Forelimb muscle (tissue), 1 donor: Measurements from ENCODE around the gene A2ML1. TPM values are rescaled to one million over a fixed set of nuclear protein-coding genes. Genes with fewer than 3 reads are reported as not detected.
"Not testable (repeated sequence)": the region's sequence is repeated elsewhere in the genome, so short reads cannot be mapped to it uniquely, and the experiment has no call there.

Experiments used
- DNase-seq: peaks from one replicate; pipeline ENCODE4 v3.0.0-alpha.2; 2013; ENCODE audit warnings: low read depth
- polyA plus RNA-seq: library from polyadenylated mRNA; unstranded; fragments of 120-200 nt; gene quantifications from one replicate; pipeline ENCODE4 v1.2.1, GENCODE V29; 2013; ENCODE audit not compliant: insufficient read length

The A2ML1 gene
- polyA plus RNA-seq, 1 donor, result 0.14 TPM

DNA sequence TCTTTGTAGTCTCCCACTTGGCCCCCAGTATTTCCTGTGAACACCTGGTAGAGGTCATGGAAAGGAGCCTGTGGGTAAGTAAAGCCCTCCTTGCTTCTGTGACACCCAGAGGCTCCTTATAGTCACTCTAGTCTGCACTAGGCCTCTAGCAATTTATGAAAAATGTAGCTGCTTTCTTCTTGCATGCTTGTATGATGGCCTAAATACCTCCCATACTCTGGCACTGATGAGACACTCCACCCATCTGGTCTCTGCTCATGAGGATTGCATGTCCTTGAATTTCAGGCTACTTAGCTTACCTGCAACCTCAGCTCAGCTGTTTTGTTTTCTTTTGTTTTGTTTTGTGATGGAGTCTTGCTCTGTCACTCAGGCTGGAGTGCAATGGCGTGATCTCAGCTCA is 4.6 kb upstream of the A2ML1 start:
- DNase-seq, result no peak

DNA sequence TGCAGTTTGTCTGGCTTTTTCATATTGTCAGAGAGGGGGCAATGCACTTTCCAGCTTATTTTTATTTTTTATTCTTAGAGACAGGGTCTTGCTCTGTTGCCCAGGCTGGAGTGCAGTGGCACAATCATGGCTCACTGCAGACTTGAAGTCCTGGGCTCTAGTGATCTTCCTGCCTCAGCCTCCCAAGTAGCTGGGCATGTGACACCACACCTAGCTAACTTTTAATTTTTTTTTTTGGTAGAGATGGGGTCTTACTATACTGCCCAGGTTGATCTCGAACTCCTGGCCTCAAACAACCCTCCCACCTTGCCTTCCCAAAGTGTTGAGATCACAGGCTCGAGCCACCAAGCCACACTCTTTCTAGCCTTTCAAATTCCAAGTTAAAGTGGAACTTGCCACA is 3.9 kb upstream of the A2ML1 start:
- DNase-seq, result no peak

DNA sequence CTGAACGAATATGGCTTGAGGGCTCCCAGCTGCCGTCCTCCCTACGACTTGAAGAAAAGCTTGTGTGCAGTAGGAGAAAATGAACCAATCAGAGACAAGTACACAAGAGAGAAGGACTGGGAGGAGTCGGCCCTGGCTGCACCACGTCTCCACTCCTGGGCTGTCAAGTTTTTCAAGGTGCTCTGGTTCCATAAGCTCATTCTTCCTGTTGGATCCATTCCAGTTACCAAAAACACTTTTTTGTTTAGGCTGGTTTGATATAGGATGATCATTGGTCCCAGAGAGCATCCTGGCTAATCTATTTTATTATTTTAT is 2.8 kb upstream of the A2ML1 start:
- DNase-seq, result no peak

DNA sequence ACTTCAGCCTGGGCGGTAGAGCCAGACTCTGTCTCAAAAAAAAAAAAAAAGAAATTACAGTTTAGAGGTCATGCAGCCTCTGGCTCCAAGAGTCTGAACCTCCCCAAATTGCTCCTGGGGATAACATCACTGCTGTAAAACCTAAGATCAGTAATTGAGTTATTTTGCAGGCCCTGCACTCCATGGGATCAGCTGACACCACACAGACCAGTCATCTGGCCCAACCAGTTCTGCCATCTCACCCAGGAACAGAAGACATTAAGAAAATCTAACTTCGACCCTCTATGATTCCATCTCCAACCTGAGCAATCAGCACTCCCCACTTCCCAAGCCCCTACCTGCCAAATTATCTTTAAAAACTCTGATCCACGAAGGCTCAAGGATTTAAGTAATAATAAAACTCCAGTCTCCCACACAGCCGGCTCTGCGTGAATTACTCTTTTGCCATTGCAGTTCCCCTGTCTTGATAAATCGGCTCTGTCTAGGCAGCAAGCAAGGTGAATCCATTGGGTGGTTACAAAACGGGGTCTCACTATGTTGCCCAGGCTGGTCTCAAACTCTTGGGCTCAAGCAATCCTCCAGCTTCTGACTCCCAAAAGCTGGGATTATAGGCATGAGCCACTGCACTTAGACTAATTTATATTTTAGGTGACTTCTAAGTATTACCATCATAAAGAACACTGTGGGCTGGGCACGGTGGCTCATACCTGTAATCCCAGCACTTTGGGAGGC is 1.6 kb upstream of the A2ML1 start:
- DNase-seq, result not testable (repeated sequence)

DNA sequence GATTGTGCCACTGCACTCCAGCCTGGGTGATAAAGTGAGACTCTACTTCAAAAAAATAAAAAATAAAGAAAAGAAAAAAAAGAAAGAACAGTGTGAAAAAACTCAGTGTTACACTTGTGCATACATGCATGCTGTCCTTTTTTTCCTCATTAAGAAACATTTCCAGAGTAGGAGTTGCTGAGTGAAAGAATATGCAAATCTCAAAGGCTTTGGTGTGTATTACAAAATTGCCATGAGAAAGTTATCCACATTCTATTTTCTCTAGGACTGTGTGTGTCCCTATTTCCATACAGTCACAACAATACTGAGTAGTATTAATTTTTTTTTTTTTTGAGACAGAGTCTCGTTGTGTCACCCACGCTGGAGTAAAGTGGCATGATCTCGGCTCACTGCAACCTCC is 830 bp upstream of the A2ML1 start:
- no peak for DNase-seq

DNA sequence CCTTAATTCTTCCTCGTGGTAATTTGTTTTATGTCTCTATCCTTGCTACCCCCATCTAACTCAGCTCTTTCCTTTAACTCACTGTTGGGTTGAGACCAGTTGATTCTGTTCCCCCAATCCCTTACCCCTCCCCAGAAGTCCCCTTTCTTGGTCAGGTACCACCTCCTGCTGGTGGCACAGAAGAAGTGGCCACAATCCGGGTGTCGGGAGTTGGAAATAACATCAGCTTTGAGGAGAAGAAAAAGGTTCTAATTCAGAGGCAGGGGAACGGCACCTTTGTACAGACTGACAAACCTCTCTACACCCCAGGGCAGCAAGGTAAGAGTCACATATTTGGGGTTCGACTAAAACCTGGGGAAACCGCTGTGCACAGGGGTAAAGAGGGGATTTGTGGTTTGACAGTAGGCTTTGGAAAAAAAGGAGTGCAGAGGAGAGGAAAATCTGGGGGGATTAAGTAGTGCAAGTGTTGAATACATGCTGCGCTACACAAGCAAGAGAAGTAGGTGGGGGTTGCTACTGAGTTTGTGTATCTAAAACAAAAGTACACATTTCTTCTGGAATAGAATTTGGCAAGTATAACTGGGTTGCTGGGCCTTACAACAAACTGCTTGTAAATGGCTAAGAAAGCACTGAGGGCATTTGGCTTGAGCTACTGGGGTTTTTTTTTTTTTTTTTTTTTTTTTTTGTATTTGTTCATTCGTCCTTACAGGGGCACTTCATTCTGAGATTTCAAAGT is 1.3 kb downstream of the A2ML1 start:
- no peak for DNase-seq

DNA sequence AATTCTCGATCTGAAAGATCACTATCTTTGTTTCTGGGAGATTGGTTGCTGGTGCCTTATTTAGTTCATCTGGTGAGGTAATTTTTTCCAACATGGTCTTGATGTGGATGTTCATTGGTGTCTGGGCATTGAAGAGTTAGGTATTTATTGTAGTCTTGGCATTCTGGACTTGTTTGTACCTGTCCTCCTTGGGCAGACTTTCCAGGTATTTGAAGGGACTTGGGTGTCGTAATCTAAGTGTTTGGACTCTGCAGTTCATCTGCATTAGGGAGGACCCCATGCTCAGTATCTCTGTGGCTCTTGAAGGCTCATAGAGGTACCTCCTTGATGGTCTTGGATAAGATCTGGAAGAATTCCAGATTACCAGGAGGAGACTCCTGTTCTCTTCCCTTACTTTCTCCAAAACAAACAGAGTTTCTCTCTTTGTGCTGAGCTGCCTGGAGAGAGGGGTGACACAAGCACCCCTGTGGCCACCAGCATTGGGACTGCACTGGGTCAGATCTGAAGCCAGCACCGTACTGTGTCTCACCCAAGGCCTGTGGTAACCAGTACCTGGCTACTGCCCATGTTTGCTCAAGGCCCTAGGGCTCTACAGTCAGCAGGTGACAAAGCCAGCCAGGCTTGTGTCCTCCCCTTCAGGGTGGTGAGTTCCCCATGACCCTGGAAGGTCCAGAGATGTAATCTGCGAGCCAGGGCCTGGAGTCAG is 5.3 kb downstream of the A2ML1 start:
- DNase-seq, result no peak

DNA sequence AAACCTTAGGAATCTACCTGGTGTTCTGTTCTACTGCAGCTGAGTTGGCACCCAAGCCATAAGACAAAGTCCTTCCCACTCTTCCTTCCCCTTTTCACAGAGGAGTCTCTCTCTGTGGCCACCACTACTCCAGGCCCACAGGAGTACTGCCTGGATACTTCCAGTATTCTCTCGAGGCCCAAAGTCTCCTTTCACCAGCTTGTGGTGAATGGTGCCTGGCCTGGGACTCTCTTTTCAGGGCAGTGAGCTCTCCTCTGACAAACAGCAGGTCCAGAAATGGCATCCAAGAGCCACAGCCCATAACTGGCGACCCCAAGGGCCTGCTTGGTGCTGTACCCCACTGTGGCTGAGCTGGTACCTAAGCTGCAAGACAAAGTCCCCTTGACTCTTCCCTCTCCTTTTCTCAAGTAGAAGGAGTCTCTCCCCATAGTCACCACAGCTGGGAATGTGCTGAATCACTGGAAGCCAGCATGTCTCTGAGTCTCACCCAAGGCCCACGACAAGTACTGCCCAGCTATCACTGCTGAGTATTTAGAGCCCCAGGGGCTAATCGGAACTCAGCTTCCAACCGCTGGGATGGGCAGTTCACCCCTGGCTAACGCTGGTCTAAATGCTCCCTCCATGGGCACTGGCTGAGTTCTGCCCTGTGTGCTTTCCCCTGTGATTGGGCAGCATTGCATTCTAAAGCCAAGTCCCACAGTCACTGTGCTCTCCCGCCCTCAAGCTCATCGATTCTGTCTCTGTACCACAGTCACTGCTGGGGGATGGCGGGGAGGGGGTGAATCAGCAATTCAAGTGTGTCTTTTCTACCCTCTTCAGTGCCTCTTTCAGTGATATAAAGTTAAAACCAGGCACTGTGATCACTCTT is 6.1 kb downstream of the A2ML1 start:
- DNase-seq, result no peak

DNA sequence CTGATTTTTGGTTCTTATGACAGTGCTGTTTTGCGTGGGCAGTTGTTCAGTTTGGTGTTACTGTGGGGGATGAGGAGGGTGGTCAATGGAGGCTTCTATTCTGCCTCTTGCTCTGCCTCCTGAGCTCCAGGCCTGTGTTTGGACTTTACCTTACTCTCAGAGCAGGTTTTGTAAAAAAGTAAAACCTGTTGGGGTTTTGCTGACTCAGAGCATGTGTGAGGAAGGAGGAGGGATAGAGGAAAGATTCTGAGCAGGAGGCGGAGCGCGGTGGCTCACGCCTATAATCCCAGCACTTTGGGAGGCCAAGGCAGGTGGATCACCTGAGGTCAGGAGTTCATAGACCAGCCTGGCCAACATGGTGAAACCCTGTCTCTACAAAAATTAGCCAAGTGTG is 6.7 kb downstream of the A2ML1 start:
- no peak for DNase-seq

DNA sequence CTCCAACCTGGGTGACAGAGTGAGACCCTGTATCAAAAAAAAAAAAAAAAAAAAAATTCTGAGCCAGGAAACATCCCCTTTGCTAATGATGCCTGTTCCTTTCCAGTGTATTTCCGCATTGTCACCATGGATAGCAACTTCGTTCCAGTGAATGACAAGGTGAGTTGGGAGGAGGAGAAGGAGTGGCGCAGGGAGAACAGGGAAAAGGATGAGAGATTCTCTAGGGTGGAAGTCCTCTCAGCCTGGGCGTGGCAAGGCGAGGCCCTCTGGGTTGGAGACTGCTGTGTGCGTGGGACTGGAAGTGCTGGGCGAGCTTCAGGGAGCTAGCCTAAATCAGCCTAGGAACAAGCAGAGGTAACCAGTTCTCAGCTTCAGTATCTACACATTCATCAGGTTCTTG is 7.2 kb downstream of the A2ML1 start:
- DNase-seq, result no peak

DNA sequence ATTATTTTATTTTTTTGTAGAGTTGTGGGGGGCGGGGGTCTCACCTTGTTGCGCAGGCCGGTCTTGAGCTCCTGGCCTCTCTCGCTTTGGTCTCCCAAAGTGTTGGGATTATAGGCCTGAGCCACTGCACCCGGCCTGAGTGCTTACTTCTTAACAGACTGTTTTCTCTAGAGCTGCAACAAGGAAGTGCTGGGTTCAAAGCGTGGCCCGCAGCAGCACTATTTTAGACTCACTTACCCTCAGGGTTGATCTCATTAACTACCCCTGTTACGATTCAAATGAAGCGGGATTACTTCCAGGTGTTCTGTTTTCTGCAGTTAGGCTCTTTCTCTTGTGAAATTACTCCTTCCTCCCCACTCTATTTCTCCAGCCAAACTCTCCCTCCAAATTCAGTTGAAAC is 8.7 kb downstream of the A2ML1 start:
- DNase-seq, result no peak

DNA sequence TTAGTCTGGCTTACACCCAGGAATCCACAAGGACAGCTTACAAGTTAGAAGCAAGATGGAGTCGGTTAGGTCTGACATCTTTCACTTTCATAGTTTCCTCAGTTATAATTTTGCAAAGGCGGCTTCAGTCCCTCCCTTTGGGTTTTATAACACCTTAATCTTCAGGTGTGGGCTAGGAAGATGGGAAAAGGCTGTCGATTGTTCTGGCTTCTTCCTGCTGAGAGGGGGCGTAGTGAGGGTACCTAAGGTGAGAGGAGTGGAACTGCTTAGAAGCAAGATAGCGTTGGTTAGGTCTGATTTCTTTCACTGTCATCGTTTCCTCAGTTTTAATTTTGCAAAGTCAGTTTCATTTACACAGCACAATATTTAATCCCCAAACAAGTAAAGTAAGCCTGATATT is 10.1 kb downstream of the A2ML1 start:
- no peak for DNase-seq

DNA sequence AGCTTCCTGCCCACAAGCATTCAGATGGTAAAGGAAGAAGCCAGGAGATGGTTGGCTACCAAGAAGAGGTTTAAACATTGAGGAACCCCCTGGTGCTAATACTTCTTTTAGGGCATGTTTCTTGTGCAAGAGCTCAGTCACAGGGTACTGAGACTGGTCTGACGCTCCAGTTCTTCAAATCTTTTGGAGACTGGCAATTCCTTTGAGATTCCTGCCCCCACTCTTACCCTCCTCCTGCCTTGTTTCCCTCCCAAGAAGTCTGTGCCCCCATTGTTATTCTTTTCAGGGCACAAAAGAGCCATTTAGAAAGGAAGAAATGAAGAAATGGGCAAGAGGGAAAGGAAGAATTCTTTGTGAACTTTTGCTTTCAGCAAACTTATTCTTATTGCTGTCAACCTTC is 11.8 kb downstream of the A2ML1 start:
- no peak for DNase-seq

DNA sequence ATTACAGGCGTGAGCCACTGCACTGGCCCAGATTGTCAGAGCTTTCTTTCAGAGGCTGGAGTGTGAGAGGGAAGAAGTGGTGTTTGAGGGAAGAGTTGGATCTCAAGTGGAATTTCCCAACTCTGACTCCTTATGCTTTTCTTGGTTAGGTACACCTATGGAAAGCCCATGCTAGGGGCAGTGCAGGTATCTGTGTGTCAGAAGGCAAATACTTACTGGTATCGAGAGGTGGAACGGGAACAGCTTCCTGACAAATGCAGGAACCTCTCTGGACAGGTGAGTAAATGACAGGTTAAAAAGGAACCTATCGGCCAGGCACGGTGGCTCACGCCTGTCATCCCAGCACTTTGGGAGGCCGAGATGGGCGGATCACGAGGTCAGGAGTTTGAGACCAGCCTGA is 14.9 kb downstream of the A2ML1 start:
- no peak for DNase-seq

DNA sequence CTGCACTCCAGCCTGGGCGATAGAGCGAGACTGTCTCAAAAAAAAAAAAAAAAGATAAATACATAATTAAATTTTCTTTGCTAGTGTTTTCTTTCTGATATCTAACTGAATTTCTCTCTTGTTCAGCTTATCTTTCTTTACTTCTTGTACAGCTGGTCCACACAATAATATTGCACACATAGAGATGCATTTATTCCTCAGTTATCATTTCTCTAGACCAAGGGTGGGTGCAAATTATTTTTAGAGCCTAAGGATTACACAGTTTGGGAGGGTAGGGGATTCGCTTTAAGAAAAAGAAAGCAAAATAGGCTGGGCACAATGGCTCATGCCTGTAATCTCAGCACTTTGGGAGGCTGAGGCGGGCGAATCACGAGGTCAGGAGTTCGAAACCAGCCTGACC is 17.9 kb downstream of the A2ML1 start:
- no peak for DNase-seq

DNA sequence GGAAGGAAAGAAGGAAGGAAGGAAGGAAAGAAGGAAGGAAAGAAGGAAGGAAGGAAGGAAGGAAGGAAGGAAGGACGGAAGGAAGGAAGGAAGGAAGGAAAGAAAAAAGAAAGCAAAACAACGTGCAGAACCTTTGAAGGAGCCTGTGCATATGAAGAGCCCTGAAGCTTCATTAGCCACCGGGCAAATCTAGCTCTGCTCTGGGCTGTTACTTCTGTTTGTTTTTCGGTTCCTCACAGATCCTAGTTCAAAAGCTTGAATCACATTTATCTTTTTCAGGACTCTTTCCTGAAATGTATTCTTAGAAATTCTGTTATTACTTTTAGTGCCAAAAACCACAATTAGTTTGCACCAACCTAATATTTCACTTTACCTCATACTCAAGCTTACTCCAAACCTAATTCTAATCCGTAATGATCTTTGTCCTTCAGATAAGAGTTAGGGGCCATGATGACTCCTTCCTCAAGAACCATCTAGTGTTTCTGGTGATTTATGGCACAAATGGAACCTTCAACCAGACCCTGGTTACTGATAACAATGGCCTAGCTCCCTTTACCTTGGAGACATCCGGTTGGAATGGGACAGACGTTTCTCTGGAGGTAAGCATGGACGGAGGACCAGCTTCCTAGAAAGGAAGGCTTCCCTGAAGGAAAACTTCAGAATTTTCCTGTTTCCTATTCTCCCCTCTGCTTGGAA is 18.7 kb downstream of the A2ML1 start:
- no peak for DNase-seq

DNA sequence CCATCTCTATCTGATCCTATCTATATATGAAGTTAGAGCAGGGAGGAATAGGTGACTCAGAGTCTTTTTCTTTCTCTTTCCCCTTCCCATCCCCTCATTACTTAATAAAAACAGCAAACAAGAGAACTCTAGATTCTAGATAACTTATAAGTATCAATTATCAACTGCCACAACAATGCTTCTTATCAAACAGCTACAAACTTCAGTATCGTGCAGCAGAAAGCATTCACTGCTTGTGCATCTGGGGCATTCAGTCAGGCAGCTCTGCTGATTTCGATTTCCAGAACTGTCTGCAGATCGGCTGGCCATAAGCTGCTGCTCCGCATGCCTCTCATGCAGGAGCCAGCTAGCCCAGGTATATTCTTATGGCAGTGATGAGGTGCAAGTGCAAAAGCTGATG is 19.4 kb downstream of the A2ML1 start:
- no peak for DNase-seq

DNA sequence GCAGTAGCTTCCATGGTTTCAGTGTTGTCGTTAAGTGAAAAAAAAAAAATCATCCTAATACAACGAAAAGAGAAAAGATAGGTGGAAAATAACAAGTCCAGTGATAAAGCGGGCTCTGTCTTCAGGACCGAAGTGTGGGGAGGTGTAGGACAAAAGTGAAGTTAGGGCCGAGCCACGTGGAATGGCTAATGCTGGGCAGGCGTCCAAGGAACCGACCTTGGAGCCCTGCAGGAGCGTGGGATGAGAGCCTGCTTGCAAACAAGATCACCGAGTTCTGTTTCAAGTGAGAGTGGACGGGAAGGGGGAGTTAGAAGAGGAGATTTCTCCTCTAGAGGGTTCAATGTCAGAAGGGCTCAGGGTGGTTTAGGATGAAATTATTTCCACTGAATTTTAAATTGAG is 22.2 kb downstream of the A2ML1 start:
- peak; percentile 11 for DNase-seq

DNA sequence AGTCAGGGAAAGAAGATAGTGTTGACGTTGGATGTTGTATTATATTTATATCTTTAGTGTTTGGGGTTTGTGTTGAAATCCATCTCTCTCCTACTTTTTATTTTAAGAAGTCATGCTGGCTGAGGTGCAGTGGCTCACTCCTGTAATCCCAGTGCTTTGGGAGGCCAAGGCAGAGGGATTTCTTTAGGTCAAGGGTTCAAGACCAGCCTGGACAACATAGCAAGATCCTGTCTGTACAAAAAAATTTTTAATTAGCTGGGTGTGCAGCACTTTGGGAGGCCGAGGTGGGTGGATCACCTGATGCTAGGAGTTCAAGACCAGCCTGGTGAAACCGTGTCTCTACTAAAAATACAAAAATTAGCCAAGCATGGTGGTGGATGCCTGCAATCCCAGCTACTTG is 23.9 kb downstream of the A2ML1 start:
- DNase-seq, result no peak

DNA sequence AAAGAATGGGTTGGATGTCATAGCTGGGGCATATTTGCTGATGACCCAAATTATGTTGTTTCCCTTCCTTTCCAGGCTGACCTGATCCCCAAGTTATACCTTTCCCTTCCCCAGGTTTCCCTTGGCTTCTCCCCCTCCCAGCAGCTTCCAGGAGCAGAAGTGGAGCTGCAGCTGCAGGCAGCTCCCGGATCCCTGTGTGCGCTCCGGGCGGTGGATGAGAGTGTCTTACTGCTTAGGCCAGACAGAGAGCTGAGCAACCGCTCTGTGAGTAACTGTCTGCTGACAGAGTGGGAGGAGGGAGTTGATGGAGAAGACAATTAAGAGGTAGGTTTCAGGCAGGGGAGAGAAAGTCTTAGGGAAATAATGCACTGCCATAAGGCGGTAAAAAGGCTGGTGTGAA is 25.0 kb downstream of the A2ML1 start:
- no peak for DNase-seq

DNA sequence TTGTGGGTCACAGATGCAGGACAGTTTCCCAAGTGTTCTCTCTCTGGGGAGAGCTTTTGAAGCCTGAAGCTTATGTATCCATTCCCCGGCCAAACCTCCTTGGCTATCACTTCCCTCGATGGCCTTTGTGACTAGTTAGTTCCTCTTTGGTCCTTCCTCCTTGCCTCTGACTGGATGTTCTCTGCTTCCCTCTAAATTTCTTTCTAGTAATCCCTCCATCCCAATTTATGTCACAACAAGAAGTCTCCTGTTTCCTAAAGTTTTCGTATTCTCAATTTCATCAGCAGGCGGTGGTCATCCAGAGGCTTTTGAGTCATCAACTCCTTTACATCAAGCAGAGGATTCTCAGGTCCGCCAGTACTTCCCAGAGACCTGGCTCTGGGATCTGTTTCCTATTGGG is 27.5 kb downstream of the A2ML1 start:
- no peak for DNase-seq

DNA sequence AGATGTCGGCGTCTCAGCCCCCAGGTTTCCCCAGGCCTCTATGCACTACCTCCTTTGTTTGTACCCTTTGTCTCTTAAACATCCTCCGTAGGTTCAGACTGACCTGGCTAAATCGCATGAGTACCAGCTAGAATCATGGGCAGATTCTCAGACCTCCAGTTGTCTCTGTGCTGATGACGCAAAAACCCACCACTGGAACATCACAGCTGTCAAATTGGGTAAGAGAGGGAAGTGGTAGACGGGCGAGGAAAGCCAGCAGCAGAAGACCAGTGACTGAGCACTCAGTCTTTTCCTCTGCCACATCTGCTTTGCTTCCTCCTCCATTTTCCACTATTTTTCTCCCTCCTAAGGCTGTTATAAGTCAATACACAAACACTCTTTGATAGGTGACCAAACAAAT is 29.7 kb downstream of the A2ML1 start:
- DNase-seq, result no peak
